ENCODE results near the gene IP6K1.
A peak's percentile ranks its signal among the peaks of the same experiment; 100 is the strongest.

IP6K1 gene

GRCh38 chr3:49803465-49804140, 17.3 kb upstream of the IP6K1 start (continued):
- TF ChIP-seq ZBTB26 (tag by site-specific recombination; optimal IDR thresholded peaks at IDR 0.05) = no peak
- TF ChIP-seq ZNF292 (tag by site-specific recombination; IDR thresholded peaks at IDR 0.05; ENCODE audit: borderline replicate concordance, low read depth) = no peak
- TF ChIP-seq, protein P1, sequence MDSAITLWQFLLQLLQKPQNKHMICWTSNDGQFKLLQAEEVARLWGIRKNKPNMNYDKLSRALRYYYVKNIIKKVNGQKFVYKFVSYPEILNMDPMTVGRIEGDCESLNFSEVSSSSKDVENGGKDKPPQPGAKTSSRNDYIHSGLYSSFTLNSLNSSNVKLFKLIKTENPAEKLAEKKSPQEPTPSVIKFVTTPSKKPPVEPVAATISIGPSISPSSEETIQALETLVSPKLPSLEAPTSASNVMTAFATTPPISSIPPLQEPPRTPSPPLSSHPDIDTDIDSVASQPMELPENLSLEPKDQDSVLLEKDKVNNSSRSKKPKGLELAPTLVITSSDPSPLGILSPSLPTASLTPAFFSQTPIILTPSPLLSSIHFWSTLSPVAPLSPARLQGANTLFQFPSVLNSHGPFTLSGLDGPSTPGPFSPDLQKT (IDR thresholded peaks at IDR 0.05; ENCODE audit: borderline replicate concordance, low read depth, low read length) = no peak
- TF ChIP-seq ZNF830 (tag by site-specific recombination; IDR thresholded peaks at IDR 0.05; ENCODE audit: low read depth) = no peak
- no peak for TF ChIP-seq SP3 (tag by site-specific recombination; IDR thresholded peaks at IDR 0.05)
- TF ChIP-seq PRDM4 (tag by site-specific recombination; IDR thresholded peaks at IDR 0.05) = no peak
- no peak for TF ChIP-seq ZNF560 (tag by site-specific recombination; IDR thresholded peaks at IDR 0.05; ENCODE audit: borderline replicate concordance)
- peak; percentile 72 for TF ChIP-seq ZNF398 (tag by site-specific recombination; IDR thresholded peaks at IDR 0.05)
- no peak for TF ChIP-seq ZNF555 (tag by site-specific recombination; conservative IDR thresholded peaks at IDR 0.05)
- TF ChIP-seq ZNF121 (tag by site-specific recombination; IDR thresholded peaks at IDR 0.05) = no peak
- no peak for TF ChIP-seq ZFP41 (tag by site-specific recombination; IDR thresholded peaks at IDR 0.05; ENCODE audit: borderline replicate concordance)
- TF ChIP-seq ZNF670 (tag by site-specific recombination; IDR thresholded peaks at IDR 0.05; ENCODE audit: low read depth) = no peak
- no peak for TF ChIP-seq ZNF280D (tag by site-specific recombination; IDR thresholded peaks at IDR 0.05)
- no peak for TF ChIP-seq PRDM1 (tag by site-specific recombination; IDR thresholded peaks at IDR 0.05)
- TF ChIP-seq ZNF37A (tag by site-specific recombination; IDR thresholded peaks at IDR 0.05) = no peak
- no peak for TF ChIP-seq ZNF791 (tag by site-specific recombination; IDR thresholded peaks at IDR 0.05)
- no peak for TF ChIP-seq ZNF76 (tag by site-specific recombination; IDR thresholded peaks at IDR 0.05; ENCODE audit: borderline replicate concordance, low read depth)
- TF ChIP-seq ZNF501 (tag by site-specific recombination; IDR thresholded peaks at IDR 0.05) = no peak
- no peak for TF ChIP-seq KLF16 (tag by site-specific recombination; IDR thresholded peaks at IDR 0.05)
- peak; percentile 9; the same call in 1 of the 2 replicates for TF ChIP-seq SP7 (tag by site-specific recombination; IDR thresholded peaks at IDR 0.05)
- no peak for TF ChIP-seq ZEB2 (tag by site-specific recombination; IDR thresholded peaks at IDR 0.05)
- 0 out of 2 replicates have a peak, but pooled peaks have one; percentile 30 for TF ChIP-seq HIC1 (tag by site-specific recombination; IDR thresholded peaks at IDR 0.05)
- no peak for TF ChIP-seq MZF1 (tag by site-specific recombination; IDR thresholded peaks at IDR 0.05; ENCODE audit: borderline replicate concordance)
- TF ChIP-seq ZNF140 (tag by site-specific recombination; IDR thresholded peaks at IDR 0.05) = no peak
- TF ChIP-seq ZNF335 (tag by site-specific recombination; conservative IDR thresholded peaks at IDR 0.05) = peak; percentile 86
- TF ChIP-seq TCF7L2 (IDR thresholded peaks at IDR 0.05; ENCODE audit: borderline replicate concordance, low read depth, low read length) = no peak
- peak; percentile 86 for TF ChIP-seq ZBTB1 (tag by site-specific recombination; IDR thresholded peaks at IDR 0.05)
- no peak for TF ChIP-seq ZFP37 (tag by site-specific recombination; IDR thresholded peaks at IDR 0.05)
